ENCODE data around the gene NFE2L2.
A peak's percentile ranks its signal among the peaks of the same experiment; 100 is the strongest.
"Not testable (repeated sequence)": the region's sequence is repeated elsewhere in the genome, so short reads cannot be mapped to it uniquely, and the experiment has no call there.

NFE2L2 gene

GRCh38 chr2:177268901-177269300 is 4.4 kb upstream of the NFE2L2 start:
- no peak for DNase-seq (ENCODE audit: extremely low read depth, low read depth)
- TF ChIP-seq CTCF (IDR thresholded peaks at IDR 0.05; ENCODE audit: low read depth, low read length): no peak

- no peak for DNase-seq (ENCODE audit: extremely low read depth, low read depth)
- no peak for TF ChIP-seq CTCF (IDR thresholded peaks at IDR 0.05; ENCODE audit: low read depth, low read length)
Observed at GRCh38 chr2:177268187-177268871, 3.8 kb upstream of the NFE2L2 start.

DNA sequence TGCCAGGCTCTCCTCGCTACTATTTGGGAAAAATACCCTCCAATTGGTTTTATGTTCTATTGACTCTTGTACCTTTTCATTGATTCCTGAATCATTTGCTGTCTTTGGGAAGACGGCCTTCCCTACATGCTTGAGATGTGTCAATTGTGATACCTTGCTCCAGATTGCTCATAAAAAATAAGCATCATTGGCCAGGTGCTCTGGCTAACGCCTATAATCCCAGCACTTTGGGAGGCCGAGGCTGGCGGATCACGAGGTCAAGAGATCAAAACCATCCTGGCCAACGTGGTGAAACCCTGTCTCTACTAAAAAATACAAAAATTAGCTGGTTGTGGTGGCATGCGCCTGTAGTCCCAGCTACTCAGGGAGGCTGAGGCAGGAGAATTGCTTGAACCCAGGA is 2.4 kb upstream of the NFE2L2 start:
- DNase-seq (ENCODE audit: extremely low read depth, low read depth): not testable (repeated sequence)

DNA sequence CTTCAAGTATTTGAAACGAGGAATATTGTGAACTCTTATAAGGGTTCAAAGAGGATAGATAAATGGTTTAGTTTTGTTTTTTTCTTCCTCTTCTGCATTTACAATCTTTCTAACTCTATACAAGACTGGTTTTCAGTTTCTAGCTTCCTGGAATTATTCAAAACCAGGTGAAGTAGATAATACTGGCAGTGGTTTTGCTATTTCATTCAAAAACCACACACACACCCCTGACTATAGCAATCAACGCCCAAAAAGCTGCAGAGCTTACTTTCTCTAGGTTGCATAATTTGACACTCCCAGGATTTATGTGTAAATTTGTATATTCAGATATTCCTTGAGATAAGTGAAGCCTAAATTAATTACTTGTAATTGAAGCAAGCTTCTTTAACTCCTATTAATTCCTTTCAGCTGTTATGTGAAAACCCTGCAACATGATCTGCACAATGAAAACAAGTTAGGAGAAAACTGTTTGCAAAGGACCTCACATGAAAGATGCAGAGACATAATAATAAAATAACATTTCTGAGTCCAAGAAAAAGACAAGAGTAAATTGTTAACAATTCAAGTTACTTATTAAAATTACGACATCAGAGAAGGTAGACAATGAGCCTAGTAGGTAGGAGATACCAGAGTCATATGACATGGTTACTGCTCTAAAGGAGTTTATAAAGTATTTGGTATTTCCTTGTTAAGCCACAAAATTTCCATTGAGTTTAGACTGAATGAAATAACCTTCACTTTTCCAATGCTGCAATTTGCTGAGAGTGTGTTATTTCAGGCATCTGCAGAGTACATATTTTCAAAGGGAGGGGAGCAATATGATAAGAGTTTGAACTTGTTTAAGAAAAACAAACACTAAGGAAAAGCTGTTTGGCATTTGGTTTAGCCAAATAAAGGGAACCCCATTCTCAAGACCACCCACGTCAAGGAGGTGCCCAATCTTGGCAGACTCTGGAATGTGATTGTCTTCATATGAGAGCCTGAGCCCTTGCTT is 1.6 kb upstream of the NFE2L2 start:
- TF ChIP-seq CTCF (IDR thresholded peaks at IDR 0.05; ENCODE audit: low read depth, low read length): no peak
- no peak for DNase-seq (ENCODE audit: extremely low read depth, low read depth)

DNA sequence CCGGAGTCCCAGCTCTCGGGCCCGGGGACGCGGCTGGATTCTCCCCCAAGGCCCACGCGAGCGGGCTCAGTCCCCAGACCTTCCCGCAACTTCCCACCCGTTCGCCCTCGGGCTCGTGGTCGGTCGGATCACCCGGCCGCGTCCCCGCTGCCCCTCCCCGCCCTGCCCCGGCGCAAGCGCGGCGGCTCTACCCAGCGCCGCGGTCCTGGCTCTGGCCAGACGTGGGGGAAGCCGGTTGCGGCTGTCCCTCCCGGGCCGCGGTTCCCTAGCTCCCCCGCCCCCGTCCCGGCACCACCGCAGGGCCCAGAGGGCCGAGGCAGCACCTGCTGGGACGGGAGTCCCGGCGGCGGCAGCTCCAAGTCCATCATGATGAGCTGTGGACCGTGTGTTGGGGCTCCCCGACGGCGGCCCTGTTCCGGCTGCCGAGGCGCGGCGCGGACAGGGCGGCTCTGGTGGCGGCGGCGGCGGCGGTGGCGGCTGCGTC is 276 bp downstream of the NFE2L2 start:
- TF ChIP-seq CTCF (IDR thresholded peaks at IDR 0.05; ENCODE audit: low read depth, low read length): no peak
- no peak for DNase-seq (ENCODE audit: extremely low read depth, low read depth)

- TF ChIP-seq CTCF (IDR thresholded peaks at IDR 0.05; ENCODE audit: low read depth, low read length): peak; percentile 85
Observed at GRCh38 chr2:177263451-177264208, 897 bp downstream of the NFE2L2 start.

GRCh38 chr2:177262958-177263450 is 1.5 kb downstream of the NFE2L2 start:
- TF ChIP-seq CTCF (IDR thresholded peaks at IDR 0.05; ENCODE audit: low read depth, low read length): no peak
- DNase-seq (ENCODE audit: extremely low read depth, low read depth): no peak

More at GRCh38 chr2:177263451-177264208, 897 bp downstream of the NFE2L2 start:
- DNase-seq (ENCODE audit: extremely low read depth, low read depth): peak; percentile 97

All from AG09319 (cell line).